ENCODE results near the gene LRRC42. TPM values are rescaled to one million over a fixed set of nuclear protein-coding genes. Genes with fewer than 3 reads are reported as not detected.
A peak's percentile ranks its signal among the peaks of the same experiment; 100 is the strongest.

Gene LRRC42
- total and polyA plus RNA-seq, 8 donors = 2.9 to 23.5 (median 13.4) TPM

GRCh38 chr1:53975861-53976260, 29.7 kb downstream of the LRRC42 start:
- 95 to 99% (median 96%) methylated on average over 7 of the region's 7 CpGs for WGBS, 5 donors
- TF ChIP-seq CTCF (IDR thresholded peaks at IDR 0.05) = no peak
- no peak for TF ChIP-seq EP300 (IDR thresholded peaks at IDR 0.05)
- no peaks in the 10 kb centered on the region for H3K4me1 ChIP-seq
- intact Hi-C loops (cut with DNase I; ENCODE audit: low total_unique reads) = no loop called here
- H3K27me3 ChIP-seq = no peaks in the 10 kb centered on the region
- H3K4me3 ChIP-seq = no peak overlapping the region
- H3K27ac ChIP-seq = no peak overlapping the region
- no peaks in the 10 kb centered on the region for H3K9me3 ChIP-seq
- peaks cover under 1 to 32% (median 20%) of the 10 kb centered on the region in 4 donors for H3K36me3 ChIP-seq
- no peak for DNase-seq

GRCh38 chr1:53979712-53980450, 33.7 kb downstream of the LRRC42 start:
- TF ChIP-seq CTCF (IDR thresholded peaks at IDR 0.05) (no peak), POLR2AphosphoS5 (IDR thresholded peaks at IDR 0.05) (no peak), EP300 (IDR thresholded peaks at IDR 0.05) (no peak), POLR2A (IDR thresholded peaks at IDR 0.05) (no peak)
- H3K4me1 ChIP-seq = peaks cover 0 to 14% (median 6%) of the 10 kb centered on the region in 4 donors
- intact Hi-C loops (cut with DNase I; ENCODE audit: low total_unique reads) = no loop called here
- no peak for DNase-seq
- WGBS, 5 donors = 85 to 90% (median 89%) methylated on average over 13 of the region's 13 CpGs
- no peaks in the 10 kb centered on the region for H3K9me3 ChIP-seq
- H3K27me3 ChIP-seq = no peaks in the 10 kb centered on the region
- H3K36me3 ChIP-seq = peaks cover 0 to 7% (median 0%) of the 10 kb centered on the region in 4 donors
- no peak overlapping the region for H3K27ac ChIP-seq
- no peak overlapping the region for H3K4me3 ChIP-seq

- peak overlapping the region in 1 of 5 donors; percentile 69 for H3K27ac ChIP-seq
- H3K4me1 ChIP-seq = peaks cover 0 to 14% (median 6%) of the 10 kb centered on the region in 4 donors
- no peaks in the 10 kb centered on the region for H3K27me3 ChIP-seq
- TF ChIP-seq EP300 (IDR thresholded peaks at IDR 0.05) (no peak), POLR2A (IDR thresholded peaks at IDR 0.05) (no peak), CTCF (IDR thresholded peaks at IDR 0.05) (no peak), POLR2AphosphoS5 (IDR thresholded peaks at IDR 0.05) (no peak)
- H3K4me3 ChIP-seq = no peak overlapping the region
- intact Hi-C loops (cut with DNase I; ENCODE audit: low total_unique reads) = no loop called here
- H3K36me3 ChIP-seq = peaks cover 0 to 5% (median 0%) of the 10 kb centered on the region in 4 donors
- DNase-seq = no peak
- 93 to 98% (median 96%) methylated on average over 6 of the region's 6 CpGs for WGBS, 5 donors
- H3K9me3 ChIP-seq = no peaks in the 10 kb centered on the region
Observed at GRCh38 chr1:53981220-53981619, 35.1 kb downstream of the LRRC42 start.

GRCh38 chr1:53982034-53982762, 36.0 kb downstream of the LRRC42 start:
- intact Hi-C loops (cut with DNase I; ENCODE audit: low total_unique reads) = no loop called here
- 34 to 41% (median 38%) methylated on average over 20 of the region's 20 CpGs for WGBS, 5 donors
- Histone ChIP-seq H3K4me3 (peak overlapping the region; percentile 25 to 40 (median 37)), H3K27me3 (no peaks in the 10 kb centered on the region), H3K27ac (peak overlapping the region in 4 of 5 donors; percentile 9 to 69 (median 23)), H3K4me1 (peaks cover 0 to 14% (median 6%) of the 10 kb centered on the region in 4 donors), H3K36me3 (no peaks in the 10 kb centered on the region), H3K9me3 (no peaks in the 10 kb centered on the region)
- no peak for TF ChIP-seq EP300 (IDR thresholded peaks at IDR 0.05)
- TF ChIP-seq POLR2A (IDR thresholded peaks at IDR 0.05) = no peak
- no peak for TF ChIP-seq POLR2AphosphoS5 (IDR thresholded peaks at IDR 0.05)
- TF ChIP-seq CTCF (IDR thresholded peaks at IDR 0.05) = no peak
- DNase-seq = peak in 1 of 2 donors; percentile 71
